Natural killer cell (primary cell): ENCODE results near the gene EXOSC3. TPM values are rescaled to one million over a fixed set of nuclear protein-coding genes. Genes with fewer than 3 reads are reported as not detected.
"Not testable (repeated sequence)": the region's sequence is repeated elsewhere in the genome, so short reads cannot be mapped to it uniquely, and the experiment has no call there.

ENCODE experiments used
- ATAC-seq, 3 donors: fragments of 150-1000 bp in 2 of 3; fragments of 200-7000 bp in 1 of 3; cut with Tn5 transposase; 1 replicate in 1 of 3; 2 replicates in 2 of 3; pipeline ENCODE4 v1.10.0; 2021; ENCODE audit warnings: mild to moderate bottlenecking in 2 of 3, moderate library complexity in 2 of 3
- DNase-seq, 2 donors: peaks; one replicate each; pipeline versions ENCODE4 v3.0.0 to v3.0.0-alpha.2; 2013 to 2021; ENCODE audit warnings: mixed read lengths in 1 of 2
- H3K27ac ChIP-seq: one replicate; pipeline ENCODE4 v1.5.1; 2013; ENCODE audit warnings: mild to moderate bottlenecking, low read length
- H3K27me3 ChIP-seq: one replicate; pipeline ENCODE4 v1.6.1; 2013; ENCODE audit warnings: low read length; ENCODE audit not compliant: control insufficient read depth, insufficient read depth
- H3K36me3 ChIP-seq: one replicate; pipeline ENCODE4 v1.6.1; 2013; ENCODE audit warnings: low read length; ENCODE audit not compliant: control insufficient read depth, insufficient read depth
- H3K4me1 ChIP-seq: one replicate; pipeline ENCODE4 v1.6.1; 2013; ENCODE audit warnings: low read length; ENCODE audit not compliant: control insufficient read depth, insufficient read depth
- H3K4me3 ChIP-seq: one replicate; pipeline ENCODE4 v1.5.1; 2013; ENCODE audit warnings: low read length
- H3K9me3 ChIP-seq: one replicate; pipeline ENCODE4 v1.6.1; 2013; ENCODE audit warnings: low read length; ENCODE audit not compliant: control insufficient read depth, insufficient read depth
- H3K27ac Mint-ChIP-seq, 2 donors: one replicate each; pipeline ENCODE4 v1.8.0; 2022; ENCODE audit warnings: mild to moderate bottlenecking in 2 of 2, mixed read lengths in 2 of 2, moderate library complexity in 1 of 2
- H3K27me3 Mint-ChIP-seq, 2 donors: one replicate each; pipeline ENCODE4 v1.8.0; 2022; ENCODE audit warnings: low read depth in 2 of 2, mixed read lengths in 2 of 2
- H3K36me3 Mint-ChIP-seq: one replicate; pipeline ENCODE4 v1.8.0; 2022; ENCODE audit warnings: mixed read lengths
- H3K4me1 Mint-ChIP-seq, 2 donors: one replicate each; pipeline ENCODE4 v1.8.0; 2022; ENCODE audit warnings: mixed read lengths in 2 of 2
- H3K4me3 Mint-ChIP-seq: one replicate; pipeline ENCODE4 v1.8.0; 2022; ENCODE audit warnings: mild to moderate bottlenecking, moderate library complexity, mixed read lengths
- H3K9me3 Mint-ChIP-seq, 2 donors: one replicate each; pipeline ENCODE4 v1.8.0; 2022; ENCODE audit warnings: mixed read lengths in 2 of 2
- WGBS: methylation state at CpG from one replicate; pipeline ENCODE4 v1.1.7; 2013; ENCODE audit warnings: missing lambda C conversion rate; ENCODE audit not compliant: insufficient coverage; 5-methylcytosine and 5-hydroxymethylcytosine counted together
- intact Hi-C: fragments of 100-400 bp; cut with micrococcal nuclease; formaldehyde crosslinking; loops from one replicate; pipeline ENCODE4 v1.14.2; 2022
- total RNA-seq, 4 donors: library from RNA; stranded (reverse); fragments of 120-200 nt in 1 of 4; gene quantifications; one replicate each; pipeline versions ENCODE4 v1.2.3 to v1.2.4, GENCODE V29; 2013 to 2022
- TF ChIP-seq, protein P1 (sequence below): fragments of 200-600 bp; IDR thresholded peaks from one replicate; pipeline ENCODE4 v1.8.0; 2022; ENCODE audit warnings: antibody characterized with exemption

EXOSC3 gene
- total RNA-seq, 3 donors from 2014 or later (not counting 1 experiment from before 2014, with no cell fraction given), result 20.3 to 42.7 (median 24.5) TPM

DNA sequence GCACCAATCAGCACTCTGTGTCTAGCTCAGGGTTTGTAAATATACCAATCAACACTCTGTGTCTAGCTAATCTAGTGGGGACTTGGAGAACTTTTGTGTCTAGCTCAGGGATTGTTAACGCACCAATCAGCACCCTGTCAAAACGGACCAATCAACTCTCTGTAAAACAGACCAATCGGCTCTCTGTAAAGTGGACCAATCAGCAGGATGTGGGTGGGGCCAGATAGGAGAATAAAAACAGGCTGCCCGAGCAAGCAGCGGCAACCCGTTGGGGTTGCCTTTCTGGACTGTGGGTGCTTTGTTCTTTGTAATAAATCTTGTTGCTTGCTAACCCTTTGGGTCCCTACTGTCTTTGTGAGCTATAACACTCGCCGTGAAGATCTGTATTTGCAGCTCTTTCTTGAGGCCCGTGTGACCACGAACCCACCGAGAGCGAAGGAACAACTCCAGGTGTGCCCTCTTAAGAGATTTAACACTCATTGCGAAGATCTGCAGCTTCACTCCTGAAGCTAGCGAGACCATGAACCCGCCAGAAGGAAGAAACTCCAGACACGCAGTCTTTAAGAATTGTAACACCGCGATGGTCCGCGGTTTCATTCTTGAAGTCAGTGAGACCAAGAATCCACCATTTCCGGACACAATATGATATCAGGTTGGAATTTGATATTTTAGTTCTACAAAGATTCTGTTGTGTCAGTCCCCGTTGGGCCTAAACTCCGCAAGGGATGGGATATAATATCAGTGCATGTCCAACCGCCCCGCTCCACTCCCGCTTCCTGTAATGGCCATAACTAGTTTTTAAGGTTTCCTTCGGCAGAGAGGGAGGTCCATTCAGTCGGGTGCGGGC is 32.0 kb downstream of the EXOSC3 start:
- 93% methylated on average over 29 of the region's 29 CpGs for WGBS
- H3K27ac Mint-ChIP-seq, result peak overlapping the region; percentile 81 to 94
- no peaks in the 10 kb centered on the region for H3K36me3 Mint-ChIP-seq
- peak overlapping the region; percentile 76 for H3K27ac ChIP-seq
- peak overlapping the region; percentile 89 for H3K4me3 ChIP-seq
- no peaks in the 10 kb centered on the region for H3K27me3 Mint-ChIP-seq
- H3K27me3 ChIP-seq, result no peaks in the 10 kb centered on the region
- no peaks in the 10 kb centered on the region for H3K9me3 ChIP-seq
- H3K4me1 ChIP-seq, result peaks cover 19% of the 10 kb centered on the region
- DNase-seq, result peak in 1 of 2 donors; percentile 14
- H3K9me3 Mint-ChIP-seq, result no peaks in the 10 kb centered on the region
- TF ChIP-seq, protein P1, sequence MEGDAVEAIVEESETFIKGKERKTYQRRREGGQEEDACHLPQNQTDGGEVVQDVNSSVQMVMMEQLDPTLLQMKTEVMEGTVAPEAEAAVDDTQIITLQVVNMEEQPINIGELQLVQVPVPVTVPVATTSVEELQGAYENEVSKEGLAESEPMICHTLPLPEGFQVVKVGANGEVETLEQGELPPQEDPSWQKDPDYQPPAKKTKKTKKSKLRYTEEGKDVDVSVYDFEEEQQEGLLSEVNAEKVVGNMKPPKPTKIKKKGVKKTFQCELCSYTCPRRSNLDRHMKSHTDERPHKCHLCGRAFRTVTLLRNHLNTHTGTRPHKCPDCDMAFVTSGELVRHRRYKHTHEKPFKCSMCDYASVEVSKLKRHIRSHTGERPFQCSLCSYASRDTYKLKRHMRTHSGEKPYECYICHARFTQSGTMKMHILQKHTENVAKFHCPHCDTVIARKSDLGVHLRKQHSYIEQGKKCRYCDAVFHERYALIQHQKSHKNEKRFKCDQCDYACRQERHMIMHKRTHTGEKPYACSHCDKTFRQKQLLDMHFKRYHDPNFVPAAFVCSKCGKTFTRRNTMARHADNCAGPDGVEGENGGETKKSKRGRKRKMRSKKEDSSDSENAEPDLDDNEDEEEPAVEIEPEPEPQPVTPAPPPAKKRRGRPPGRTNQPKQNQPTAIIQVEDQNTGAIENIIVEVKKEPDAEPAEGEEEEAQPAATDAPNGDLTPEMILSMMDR, result no peak
- intact Hi-C loops, result no loop called here
- ATAC-seq, result no peak
- H3K4me3 Mint-ChIP-seq, result peak overlapping the region; percentile 91
- H3K4me1 Mint-ChIP-seq, result peaks cover 11 to 28% of the 10 kb centered on the region in 2 donors
- H3K36me3 ChIP-seq, result no peaks in the 10 kb centered on the region

DNA sequence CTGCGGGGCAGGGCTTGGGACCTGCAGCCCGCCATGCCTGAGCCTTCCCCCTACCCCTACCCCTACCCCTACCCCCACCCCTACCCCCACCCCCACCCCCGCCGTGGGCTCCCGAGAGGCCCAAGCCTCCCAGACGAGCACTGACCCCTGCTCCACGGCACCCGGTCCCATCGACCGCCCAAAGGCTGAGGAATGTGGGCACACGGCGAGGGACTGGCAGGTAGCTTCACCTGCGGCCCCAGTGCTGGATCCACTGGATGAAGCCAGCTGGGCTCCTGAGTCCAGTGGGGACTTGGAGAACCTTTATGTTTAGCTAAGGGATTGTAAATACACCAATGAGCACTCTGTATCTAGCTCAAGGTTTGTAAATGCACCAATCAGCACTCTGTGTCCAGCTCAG is 32.8 kb downstream of the EXOSC3 start:
- H3K36me3 Mint-ChIP-seq, DNase-seq, H3K4me3 ChIP-seq, H3K27ac ChIP-seq, H3K27me3 Mint-ChIP-seq, intact Hi-C loops, ATAC-seq, H3K4me3 Mint-ChIP-seq, H3K9me3 Mint-ChIP-seq, H3K9me3 ChIP-seq, H3K36me3 ChIP-seq, H3K27me3 ChIP-seq, H3K27ac Mint-ChIP-seq: not testable (repeated sequence)
- 99% methylated on average over 10 of the region's 13 CpGs for WGBS
- H3K4me1 Mint-ChIP-seq, result peaks cover 11 to 28% of the 10 kb centered on the region in 2 donors
- H3K4me1 ChIP-seq, result peaks cover 19% of the 10 kb centered on the region

DNA sequence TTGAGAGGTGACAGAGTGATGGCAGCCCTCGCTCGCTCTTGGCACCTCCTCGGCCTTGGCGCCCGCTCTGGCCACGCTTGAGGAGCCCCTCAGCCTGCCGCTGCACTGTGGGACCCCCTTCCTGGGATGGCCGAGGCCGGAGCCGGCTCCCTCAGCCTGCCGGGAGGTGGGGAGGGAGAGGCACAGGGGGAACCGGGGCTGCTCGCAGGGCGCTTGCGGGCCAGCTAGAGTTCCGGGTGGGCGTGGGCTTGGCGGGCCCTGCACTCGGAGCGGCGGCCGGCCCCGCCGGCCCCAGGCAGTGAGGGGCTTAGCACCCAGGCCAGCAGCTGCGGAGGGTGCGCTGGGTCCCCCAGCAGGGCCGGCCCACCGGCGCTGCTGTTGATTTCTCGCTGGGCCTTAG is 33.2 kb downstream of the EXOSC3 start:
- DNase-seq, H3K36me3 ChIP-seq, ATAC-seq, intact Hi-C loops, H3K9me3 ChIP-seq, H3K27ac Mint-ChIP-seq, H3K36me3 Mint-ChIP-seq, H3K27me3 ChIP-seq, H3K4me3 ChIP-seq, H3K9me3 Mint-ChIP-seq, H3K27me3 Mint-ChIP-seq, H3K27ac ChIP-seq, H3K4me3 Mint-ChIP-seq: not testable (repeated sequence)
- WGBS, result 92% methylated on average over 30 of the region's 30 CpGs
- H3K4me1 ChIP-seq, result peaks cover 19% of the 10 kb centered on the region
- H3K4me1 Mint-ChIP-seq, result peaks cover 11 to 28% of the 10 kb centered on the region in 2 donors

- Mint-ChIP-seq H3K9me3 (no peaks in the 10 kb centered on the region), H3K4me3 (peak overlapping the region; percentile 52), H3K4me1 (peaks cover 11 to 26% of the 10 kb centered on the region in 2 donors), H3K27ac (no peak overlapping the region), H3K27me3 (no peaks in the 10 kb centered on the region), H3K36me3 (no peaks in the 10 kb centered on the region)
- ATAC-seq (no peak), DNase-seq (no peak)
- 88% methylated on average over 6 of the region's 6 CpGs for WGBS
- intact Hi-C loops, result no loop called here
- Histone ChIP-seq H3K27me3 (no peaks in the 10 kb centered on the region), H3K36me3 (no peaks in the 10 kb centered on the region), H3K4me1 (peaks cover 19% of the 10 kb centered on the region), H3K27ac (no peak overlapping the region), H3K4me3 (no peak overlapping the region), H3K9me3 (no peaks in the 10 kb centered on the region)
- TF ChIP-seq, protein P1, result no peak
These were observed 33.7 kb downstream of the EXOSC3 start for GRCh38 chr9:37751186-37751585.
